ENCODE results near the gene ANKRD29.

ANKRD29 gene

DNA sequence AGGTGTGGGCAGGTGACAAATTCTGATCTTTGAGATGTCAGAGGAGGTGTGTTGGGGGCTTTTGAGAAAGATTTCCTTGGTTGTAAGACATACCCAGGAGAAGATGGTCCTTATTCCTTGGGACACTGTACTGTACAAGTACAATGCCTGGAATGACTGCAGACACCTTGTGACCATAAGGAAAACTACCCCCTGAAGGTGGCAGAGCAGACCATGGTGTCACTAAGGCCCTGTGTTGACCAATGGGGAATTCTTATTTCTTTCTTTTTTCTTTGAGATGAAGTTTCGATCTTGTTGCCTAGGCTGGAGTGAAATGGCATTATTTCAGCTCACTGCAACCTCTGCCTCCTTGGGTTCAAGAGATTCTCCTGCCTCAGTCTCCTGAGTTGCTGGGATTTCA lies 4.4 kb upstream of the ANKRD29 start:
- no peak overlapping the region for H3K4me3 ChIP-seq (ENCODE audit: low read length, poor library complexity, severe bottlenecking)
- H3F3A ChIP-seq (ENCODE audit: low read depth): no peaks in the 10 kb centered on the region
- no peaks in the 10 kb centered on the region for H3K79me2 ChIP-seq (ENCODE audit: insufficient read depth, low read length)
- no peaks in the 10 kb centered on the region for H3K9me2 ChIP-seq (replicated peaks; ENCODE audit: low read depth, low read length)
- TF ChIP-seq EZH2phosphoT487 (IDR thresholded peaks at IDR 0.05; ENCODE audit: borderline replicate concordance): no peak
- TF ChIP-seq, protein P1, sequence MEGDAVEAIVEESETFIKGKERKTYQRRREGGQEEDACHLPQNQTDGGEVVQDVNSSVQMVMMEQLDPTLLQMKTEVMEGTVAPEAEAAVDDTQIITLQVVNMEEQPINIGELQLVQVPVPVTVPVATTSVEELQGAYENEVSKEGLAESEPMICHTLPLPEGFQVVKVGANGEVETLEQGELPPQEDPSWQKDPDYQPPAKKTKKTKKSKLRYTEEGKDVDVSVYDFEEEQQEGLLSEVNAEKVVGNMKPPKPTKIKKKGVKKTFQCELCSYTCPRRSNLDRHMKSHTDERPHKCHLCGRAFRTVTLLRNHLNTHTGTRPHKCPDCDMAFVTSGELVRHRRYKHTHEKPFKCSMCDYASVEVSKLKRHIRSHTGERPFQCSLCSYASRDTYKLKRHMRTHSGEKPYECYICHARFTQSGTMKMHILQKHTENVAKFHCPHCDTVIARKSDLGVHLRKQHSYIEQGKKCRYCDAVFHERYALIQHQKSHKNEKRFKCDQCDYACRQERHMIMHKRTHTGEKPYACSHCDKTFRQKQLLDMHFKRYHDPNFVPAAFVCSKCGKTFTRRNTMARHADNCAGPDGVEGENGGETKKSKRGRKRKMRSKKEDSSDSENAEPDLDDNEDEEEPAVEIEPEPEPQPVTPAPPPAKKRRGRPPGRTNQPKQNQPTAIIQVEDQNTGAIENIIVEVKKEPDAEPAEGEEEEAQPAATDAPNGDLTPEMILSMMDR (conservative IDR thresholded peaks at IDR 0.05; ENCODE audit: low read length): peak; percentile 13; the same call in 1 of the 2 replicates
- no peaks in the 10 kb centered on the region for H3K36me3 ChIP-seq (ENCODE audit: insufficient read depth, low read length)
- H3K27me3 ChIP-seq (ENCODE audit: insufficient read depth, low read length, poor library complexity, severe bottlenecking): peaks cover 1% of the 10 kb centered on the region
- no peaks in the 10 kb centered on the region for H4K20me1 ChIP-seq (ENCODE audit: insufficient read depth, low read length, poor library complexity, severe bottlenecking)
- no peak overlapping the region for H2AFZ ChIP-seq (ENCODE audit: low read length)
- H3K4me1 ChIP-seq (ENCODE audit: insufficient read depth, low read length, poor library complexity, severe bottlenecking): peaks cover 10% of the 10 kb centered on the region
- H3K9ac ChIP-seq (ENCODE audit: low read depth, low read length, poor library complexity, severe bottlenecking): no peak overlapping the region
- H3K9me3 ChIP-seq (ENCODE audit: insufficient read depth, low read depth, low read length): no peaks in the 10 kb centered on the region
- H3K4me2 ChIP-seq (ENCODE audit: low read depth, low read length, poor library complexity, severe bottlenecking): no peak overlapping the region

DNA sequence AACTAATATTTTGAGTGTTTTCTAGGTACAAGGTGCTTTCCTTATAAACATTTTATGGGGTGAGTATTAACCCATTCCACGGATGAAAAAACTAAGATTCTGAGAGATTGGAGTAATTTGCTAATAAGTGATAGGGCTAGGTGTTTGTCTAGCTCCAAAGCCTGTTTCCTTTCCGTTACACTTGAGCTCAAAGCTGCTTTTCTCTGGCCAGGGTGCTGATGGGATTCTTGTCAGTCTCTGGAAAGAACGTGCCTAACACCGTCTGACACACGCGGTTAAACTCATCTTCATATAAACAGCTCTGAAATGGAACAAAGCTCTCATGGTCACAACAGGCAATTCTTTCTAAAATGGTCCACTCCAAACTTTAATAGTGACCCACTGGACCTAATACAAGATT lies 2.0 kb upstream of the ANKRD29 start:
- no peak for TF ChIP-seq EZH2phosphoT487 (IDR thresholded peaks at IDR 0.05; ENCODE audit: borderline replicate concordance)
- TF ChIP-seq, protein P1 (conservative IDR thresholded peaks at IDR 0.05; ENCODE audit: low read length): no peak
- H2AFZ ChIP-seq (ENCODE audit: low read length): no peak overlapping the region
- no peak overlapping the region for H3K4me2 ChIP-seq (ENCODE audit: low read depth, low read length, poor library complexity, severe bottlenecking)
- peaks cover 16% of the 10 kb centered on the region for H3K27me3 ChIP-seq (ENCODE audit: insufficient read depth, low read length, poor library complexity, severe bottlenecking)
- no peaks in the 10 kb centered on the region for H3K79me2 ChIP-seq (ENCODE audit: insufficient read depth, low read length)
- peaks cover 15% of the 10 kb centered on the region for H3K4me1 ChIP-seq (ENCODE audit: insufficient read depth, low read length, poor library complexity, severe bottlenecking)
- no peaks in the 10 kb centered on the region for H4K20me1 ChIP-seq (ENCODE audit: insufficient read depth, low read length, poor library complexity, severe bottlenecking)
- H3K9me3 ChIP-seq (ENCODE audit: insufficient read depth, low read depth, low read length): no peaks in the 10 kb centered on the region
- no peak overlapping the region for H3K9ac ChIP-seq (ENCODE audit: low read depth, low read length, poor library complexity, severe bottlenecking)
- no peaks in the 10 kb centered on the region for H3F3A ChIP-seq (ENCODE audit: low read depth)
- no peak overlapping the region for H3K4me3 ChIP-seq (ENCODE audit: low read length, poor library complexity, severe bottlenecking)
- no peaks in the 10 kb centered on the region for H3K9me2 ChIP-seq (replicated peaks; ENCODE audit: low read depth, low read length)
- no peaks in the 10 kb centered on the region for H3K36me3 ChIP-seq (ENCODE audit: insufficient read depth, low read length)

DNA sequence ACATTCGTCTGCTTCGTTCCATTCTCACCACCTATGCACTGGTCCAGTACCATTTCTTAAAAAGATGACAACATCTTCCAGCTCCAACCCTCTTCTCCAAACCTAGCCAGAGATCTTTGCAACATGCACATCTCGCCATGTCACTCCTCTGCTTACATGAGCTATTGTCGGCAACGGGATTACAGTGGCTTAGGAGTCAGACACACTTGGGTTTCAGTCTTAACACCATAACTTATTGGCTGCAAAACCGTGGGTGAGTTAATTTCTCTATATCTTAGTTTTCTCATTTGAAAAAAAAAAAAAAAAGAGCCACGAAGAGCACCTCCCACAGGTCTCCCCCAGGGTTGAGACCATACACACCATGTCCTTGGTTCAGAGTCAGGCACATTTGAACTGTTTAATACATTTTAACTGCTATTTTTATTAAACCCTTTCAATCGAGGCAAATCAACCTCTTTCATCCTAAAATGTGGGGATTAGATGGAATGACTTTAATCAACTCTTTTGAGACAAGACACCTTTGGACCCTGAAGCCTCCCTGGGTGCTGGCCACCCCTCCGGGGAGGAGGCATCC lies 889 bp downstream of the ANKRD29 start:
- Histone ChIP-seq H4K20me1 (ENCODE audit: insufficient read depth, low read length, poor library complexity, severe bottlenecking) (no peaks in the 10 kb centered on the region), H3K4me2 (ENCODE audit: low read depth, low read length, poor library complexity, severe bottlenecking) (peak overlapping the region; percentile 80), H3K27me3 (ENCODE audit: insufficient read depth, low read length, poor library complexity, severe bottlenecking) (peaks cover 16% of the 10 kb centered on the region), H3K79me2 (ENCODE audit: insufficient read depth, low read length) (no peaks in the 10 kb centered on the region), H3K4me3 (ENCODE audit: low read length, poor library complexity, severe bottlenecking) (peak overlapping the region; percentile 71), H3K9ac (ENCODE audit: low read depth, low read length, poor library complexity, severe bottlenecking) (no peak overlapping the region), H2AFZ (ENCODE audit: low read length) (no peak overlapping the region), H3K9me2 (replicated peaks; ENCODE audit: low read depth, low read length) (no peaks in the 10 kb centered on the region), H3K9me3 (ENCODE audit: insufficient read depth, low read depth, low read length) (no peaks in the 10 kb centered on the region), H3K36me3 (ENCODE audit: insufficient read depth, low read length) (no peaks in the 10 kb centered on the region), H3K4me1 (ENCODE audit: insufficient read depth, low read length, poor library complexity, severe bottlenecking) (peaks cover 15% of the 10 kb centered on the region), H3F3A (ENCODE audit: low read depth) (no peaks in the 10 kb centered on the region)
- no peak for TF ChIP-seq EZH2phosphoT487 (IDR thresholded peaks at IDR 0.05; ENCODE audit: borderline replicate concordance)
- TF ChIP-seq, protein P1 (conservative IDR thresholded peaks at IDR 0.05; ENCODE audit: low read length): no peak

All from Loucy (cell line).